ENCODE data around the gene LRRC9.
"Not testable (repeated sequence)": the region's sequence is repeated elsewhere in the genome, so short reads cannot be mapped to it uniquely, and the experiment has no call there.

LRRC9 gene

GRCh38 chr14:60067882-60068281, 147.9 kb downstream of the LRRC9 start:
- no peak for DNase-seq

GRCh38 chr14:60079723-60080122, 159.8 kb downstream of the LRRC9 start:
- DNase-seq, result no peak

- no peak for DNase-seq
Measured at GRCh38 chr14:60085085-60085484, 165.1 kb downstream of the LRRC9 start.

GRCh38 chr14:60085693-60086092, 165.7 kb downstream of the LRRC9 start:
- DNase-seq, result no peak

- DNase-seq, result no peak
Measured at GRCh38 chr14:60087668-60088067, 167.7 kb downstream of the LRRC9 start.

GRCh38 chr14:60089221-60089620, 169.3 kb downstream of the LRRC9 start:
- no peak for DNase-seq

GRCh38 chr14:60090864-60091519, 171.0 kb downstream of the LRRC9 start:
- DNase-seq, result peak; percentile 40

- peak; percentile 95 for DNase-seq
Measured at GRCh38 chr14:60091550-60092525, 171.9 kb downstream of the LRRC9 start, which contains the start of gene PCNX4. Gene PCNX4 (plus strand): TSS chr14:60091923. CDS start chr14:60107639, 15,716 bp downstream.

GRCh38 chr14:60092526-60092920, 172.6 kb downstream of the LRRC9 start:
- DNase-seq, result peak; percentile 29

- no peak for DNase-seq
Measured at GRCh38 chr14:60093080-60093479, 173.1 kb downstream of the LRRC9 start.

- DNase-seq, result no peak
Measured at GRCh38 chr14:60093606-60094005, 173.7 kb downstream of the LRRC9 start.

GRCh38 chr14:60094306-60094897, 174.5 kb downstream of the LRRC9 start:
- DNase-seq, result peak; percentile 21

GRCh38 chr14:60095231-60095630, 175.3 kb downstream of the LRRC9 start:
- DNase-seq, result no peak

GRCh38 chr14:60095781-60096450, 176.0 kb downstream of the LRRC9 start:
- DNase-seq, result no peak

- no peak for DNase-seq
Measured at GRCh38 chr14:60097974-60098373, 178.0 kb downstream of the LRRC9 start.

GRCh38 chr14:60099855-60100254, 179.9 kb downstream of the LRRC9 start:
- DNase-seq, result not testable (repeated sequence)

- DNase-seq, result no peak
Measured at GRCh38 chr14:60101786-60102185, 181.8 kb downstream of the LRRC9 start.

GRCh38 chr14:60102389-60102788, 182.4 kb downstream of the LRRC9 start:
- no peak for DNase-seq

- DNase-seq, result no peak
Measured at GRCh38 chr14:60106339-60106738, 186.4 kb downstream of the LRRC9 start.

- DNase-seq, result no peak
Measured at GRCh38 chr14:60107477-60107876, 187.5 kb downstream of the LRRC9 start.

GRCh38 chr14:60111732-60112131, 191.8 kb downstream of the LRRC9 start:
- DNase-seq, result no peak
